Upper lobe of left lung (tissue), 6 donors: ENCODE measurements around the gene ELAVL2. TPM values are rescaled to one million over a fixed set of nuclear protein-coding genes. Genes with fewer than 3 reads are reported as not detected.

Source experiments
- ATAC-seq, 2 donors: fragments of 200-7000 bp; cut with Tn5 transposase; one replicate each; pipeline ENCODE4 v1.9.1; 2022; ENCODE audit warnings: mild to moderate bottlenecking in 2 of 2, moderate library complexity in 2 of 2; ENCODE audit not compliant: low FRiP score in 2 of 2
- DNase-seq, 2 donors: peaks; one replicate each; pipeline ENCODE4 v3.0.0-alpha.2; 2019 to 2020
- H3K27ac ChIP-seq, 4 donors: fragments of 200-600 bp; sonication (generic); one replicate each; pipeline ENCODE4 v1.5.1; 2016 to 2019
- H3K27me3 ChIP-seq, 4 donors: fragments of 200-600 bp; sonication (generic); one replicate each; pipeline ENCODE4 v1.5.1; 2017 to 2019
- H3K36me3 ChIP-seq, 4 donors: fragments of 200-600 bp; sonication (generic); one replicate each; pipeline ENCODE4 v1.5.1; 2016 to 2019
- H3K4me1 ChIP-seq, 4 donors: fragments of 200-600 bp; sonication (generic); one replicate each; pipeline ENCODE4 v1.5.1; 2018 to 2019
- H3K4me3 ChIP-seq, 4 donors: fragments of 200-600 bp; sonication (generic); one replicate each; pipeline ENCODE4 v1.5.1; 2017 to 2019; ENCODE audit warnings: mild to moderate bottlenecking in 2 of 4, moderate library complexity in 1 of 4
- H3K9me3 ChIP-seq, 4 donors: fragments of 200-600 bp; sonication (generic); one replicate each; pipeline ENCODE4 v1.5.1; 2018 to 2019
- CTCF ChIP-seq, 6 experiments: fragments of 450-650 bp in 4 of 6; fragments of 200-600 bp in 2 of 6; sonication (generic) in 2 of 6; IDR thresholded peaks; one replicate each; pipeline ENCODE4 v1.5.1; 2016 to 2019; ENCODE audit warnings: antibody characterized with exemption in 6 of 6
- EP300 ChIP-seq, 4 donors: sonication (generic); formaldehyde crosslinking; IDR thresholded peaks; one replicate each; pipeline ENCODE4 v1.5.1; 2017; ENCODE audit warnings: antibody characterized with exemption in 4 of 4, control low read depth in 2 of 4
- POLR2A ChIP-seq, 4 donors: fragments of 450-650 bp; IDR thresholded peaks; one replicate each; pipeline ENCODE4 v1.5.1; 2016 to 2017; ENCODE audit warnings: antibody characterized with exemption in 4 of 4, mild to moderate bottlenecking in 2 of 4
- POLR2AphosphoS5 ChIP-seq, 2 donors: sonication (generic); formaldehyde crosslinking; IDR thresholded peaks; one replicate each; pipeline ENCODE4 v1.5.1; 2017; ENCODE audit warnings: antibody characterized with exemption in 2 of 2
- WGBS, 2 donors: methylation state at CpG; one replicate each; pipeline ENCODE4 v1.1.5; 2017 to 2018; 5-methylcytosine and 5-hydroxymethylcytosine counted together
- total RNA-seq, 6 donors: library from RNA; depleted of rRNA in 4 of 6; stranded (reverse); fragments of >200 nt in 4 of 6; gene quantifications; one replicate each; pipeline versions ENCODE4 v1.1.0 to v1.2.1, GENCODE V29; 2016 to 2021
- donor health status: DM: no; HTN: no; CAD: no; lungs with moderate emphysema.
- donor health status: DM: no; HTN: yes; CAD: no; lungs with severe emphysema.

ELAVL2 gene
- total RNA-seq, 6 donors from 2014 or later, result 0.27 TPM; not detected in 5

- TF ChIP-seq POLR2AphosphoS5 (IDR thresholded peaks at IDR 0.05), result no peak
- no peak for TF ChIP-seq POLR2A (IDR thresholded peaks at IDR 0.05)
- no peak for TF ChIP-seq CTCF (IDR thresholded peaks at IDR 0.05)
- TF ChIP-seq EP300 (IDR thresholded peaks at IDR 0.05), result no peak
- H3K9me3 ChIP-seq, result no peaks in the 10 kb centered on the region
- no peak for ATAC-seq
Measured at GRCh38 chr9:23799521-23799920, 26.5 kb downstream of the ELAVL2 start.

GRCh38 chr9:23798325-23798724, 27.7 kb downstream of the ELAVL2 start:
- DNase-seq (no peak), ATAC-seq (no peak)
- Histone ChIP-seq H3K27me3 (no peaks in the 10 kb centered on the region), H3K4me1 (no peaks in the 10 kb centered on the region), H3K9me3 (no peaks in the 10 kb centered on the region), H3K36me3 (no peaks in the 10 kb centered on the region), H3K4me3 (no peak overlapping the region), H3K27ac (no peak overlapping the region)
- TF ChIP-seq POLR2AphosphoS5 (IDR thresholded peaks at IDR 0.05) (no peak), POLR2A (IDR thresholded peaks at IDR 0.05) (no peak), CTCF (IDR thresholded peaks at IDR 0.05) (no peak), EP300 (IDR thresholded peaks at IDR 0.05) (no peak)
- 74 to 79% methylated on average over 4 of the region's 4 CpGs for WGBS, 2 donors

More at GRCh38 chr9:23799521-23799920, 26.5 kb downstream of the ELAVL2 start:
- Histone ChIP-seq H3K4me1 (no peaks in the 10 kb centered on the region), H3K4me3 (no peak overlapping the region), H3K27me3 (no peaks in the 10 kb centered on the region), H3K36me3 (no peaks in the 10 kb centered on the region), H3K27ac (no peak overlapping the region)
- DNase-seq, result no peak

- DNase-seq (no peak), ATAC-seq (no peak)
- H3K36me3 ChIP-seq, result no peaks in the 10 kb centered on the region
- TF ChIP-seq EP300 (IDR thresholded peaks at IDR 0.05) (no peak), CTCF (IDR thresholded peaks at IDR 0.05) (no peak), POLR2AphosphoS5 (IDR thresholded peaks at IDR 0.05) (no peak), POLR2A (IDR thresholded peaks at IDR 0.05) (no peak)
- H3K9me3 ChIP-seq, result no peaks in the 10 kb centered on the region
- WGBS, 2 donors, result 88 to 89% methylated on average over 3 of the region's 3 CpGs
- H3K4me3 ChIP-seq, result no peak overlapping the region
- H3K4me1 ChIP-seq, result no peaks in the 10 kb centered on the region
- no peaks in the 10 kb centered on the region for H3K27me3 ChIP-seq
- no peak overlapping the region for H3K27ac ChIP-seq
Measured at GRCh38 chr9:23796209-23796608, 29.8 kb downstream of the ELAVL2 start.

- TF ChIP-seq EP300 (IDR thresholded peaks at IDR 0.05) (no peak), CTCF (IDR thresholded peaks at IDR 0.05) (no peak), POLR2A (IDR thresholded peaks at IDR 0.05) (no peak), POLR2AphosphoS5 (IDR thresholded peaks at IDR 0.05) (no peak)
- no peaks in the 10 kb centered on the region for H3K27me3 ChIP-seq
- WGBS, 2 donors, result 61 to 69% methylated on average over 9 of the region's 9 CpGs
- DNase-seq (no peak), ATAC-seq (no peak)
- no peaks in the 10 kb centered on the region for H3K9me3 ChIP-seq
- no peaks in the 10 kb centered on the region for H3K4me1 ChIP-seq
- no peak overlapping the region for H3K27ac ChIP-seq
- no peaks in the 10 kb centered on the region for H3K36me3 ChIP-seq
- no peak overlapping the region for H3K4me3 ChIP-seq
Measured at GRCh38 chr9:23790351-23791260, 35.4 kb downstream of the ELAVL2 start.
